H9 (cell line): Measurements from ENCODE around the gene ESPL1. TPM values are rescaled to one million over a fixed set of nuclear protein-coding genes. Genes with fewer than 3 reads are reported as not detected.

Experiments used
- DNase-seq: peaks from one replicate; pipeline ENCODE4 v3.0.0-alpha.2; 2017
- H2AFZ ChIP-seq: one replicate; pipeline ENCODE4 v1.6.1; 2013; ENCODE audit warnings: mild to moderate bottlenecking, low read length, control low read depth, moderate library complexity
- H2AK5ac ChIP-seq: 2 replicates; pipeline ENCODE4 v1.6.1; 2013; ENCODE audit warnings: low read length, control low read depth, mixed read lengths; ENCODE audit not compliant: insufficient read length
- H2BK120ac ChIP-seq: one replicate; pipeline ENCODE4 v1.6.1; 2013; ENCODE audit warnings: low read depth, mild to moderate bottlenecking, low read length, control low read depth, inconsistent platforms; ENCODE audit not compliant: poor library complexity, severe bottlenecking
- H2BK12ac ChIP-seq: 2 replicates; pipeline ENCODE4 v1.6.1; 2013; ENCODE audit warnings: low read length, control low read depth, mixed read lengths, low read depth; ENCODE audit not compliant: insufficient read length
- H2BK15ac ChIP-seq: 2 replicates; pipeline ENCODE4 v1.6.1; 2013; ENCODE audit warnings: low read depth, low read length, control low read depth
- H2BK20ac ChIP-seq: one replicate; pipeline ENCODE4 v1.6.1; 2013; ENCODE audit warnings: low read depth, mild to moderate bottlenecking, low read length, control low read depth, inconsistent platforms; ENCODE audit not compliant: poor library complexity, severe bottlenecking
- H2BK5ac ChIP-seq: 2 replicates; pipeline ENCODE4 v1.6.1; 2013; ENCODE audit warnings: low read length, control low read depth, mixed read lengths; ENCODE audit not compliant: insufficient read length
- H3K14ac ChIP-seq: 2 replicates; pipeline ENCODE4 v1.6.1; 2013; ENCODE audit warnings: low read length, control low read depth; ENCODE audit not compliant: insufficient read depth
- H3K18ac ChIP-seq: 2 replicates; pipeline ENCODE4 v1.6.1; 2013; ENCODE audit warnings: low read depth, mild to moderate bottlenecking, mixed read lengths, low read length, control low read depth; ENCODE audit not compliant: insufficient read length
- H3K23ac ChIP-seq: 2 replicates; pipeline ENCODE4 v1.6.1; 2013; ENCODE audit warnings: low read length, control low read depth, mixed read lengths, low read depth; ENCODE audit not compliant: insufficient read length
- H3K23me2 ChIP-seq: 2 replicates; pipeline ENCODE4 v1.6.1; 2013; ENCODE audit warnings: low read depth, mild to moderate bottlenecking, mixed read lengths, low read length, control low read depth; ENCODE audit not compliant: insufficient read length, poor library complexity, severe bottlenecking
- H3K27ac ChIP-seq: 2 replicates; pipeline ENCODE4 v1.5.1; 2013; ENCODE audit warnings: low read length, control low read depth, mixed read lengths, low read depth; ENCODE audit not compliant: insufficient read length
- H3K27me3 ChIP-seq: 2 replicates; pipeline ENCODE4 v1.6.1; 2013; ENCODE audit warnings: low read length, control low read depth, inconsistent platforms; ENCODE audit not compliant: insufficient read depth
- H3K4ac ChIP-seq: 2 replicates; pipeline ENCODE4 v1.6.1; 2013; ENCODE audit warnings: low read depth, mild to moderate bottlenecking, control low read depth, inconsistent platforms, low read length, moderate library complexity
- H3K4me1 ChIP-seq: 2 replicates; pipeline ENCODE4 v1.6.1; 2013; ENCODE audit warnings: low read length, control low read depth, inconsistent platforms; ENCODE audit not compliant: insufficient read depth
- H3K4me2 ChIP-seq: 2 replicates; pipeline ENCODE4 v1.6.1; 2013; ENCODE audit warnings: low read length, control low read depth, mixed read lengths; ENCODE audit not compliant: insufficient read length, insufficient read depth
- H3K56ac ChIP-seq: 2 replicates; pipeline ENCODE4 v1.6.1; 2013; ENCODE audit warnings: low read depth, mild to moderate bottlenecking, mixed read lengths, low read length, control low read depth; ENCODE audit not compliant: insufficient read length
- H3K79me1 ChIP-seq: 2 replicates; pipeline ENCODE4 v1.6.1; 2013; ENCODE audit warnings: low read depth, mild to moderate bottlenecking, moderate library complexity, low read length, control low read depth, inconsistent platforms; ENCODE audit not compliant: insufficient read depth, poor library complexity, severe bottlenecking
- H3K79me2 ChIP-seq: 2 replicates; pipeline ENCODE4 v1.6.1; 2013; ENCODE audit warnings: low read length, control low read depth, inconsistent platforms; ENCODE audit not compliant: insufficient read depth
- H3K9ac ChIP-seq: 2 replicates; pipeline ENCODE4 v1.6.1; 2013; ENCODE audit warnings: low read length, control low read depth, mixed read lengths; ENCODE audit not compliant: insufficient read length; ENCODE audit errors: extremely low read depth
- H3K9me3 ChIP-seq: one replicate; pipeline ENCODE4 v1.6.1; 2013; ENCODE audit warnings: low read depth, low read length, inconsistent platforms; ENCODE audit not compliant: control insufficient read depth
- H3T11ph ChIP-seq: one replicate; pipeline ENCODE4 v1.6.1; 2013; ENCODE audit warnings: mild to moderate bottlenecking, low read length, control low read depth, inconsistent platforms
- H4K20me1 ChIP-seq: one replicate; pipeline ENCODE4 v1.6.1; 2013; ENCODE audit not compliant: control insufficient read depth, insufficient read length, insufficient read depth
- H4K5ac ChIP-seq: 2 replicates; pipeline ENCODE4 v1.6.1; 2013; ENCODE audit warnings: low read depth, mild to moderate bottlenecking, mixed read lengths, low read length, control low read depth; ENCODE audit not compliant: insufficient read length
- H4K8ac ChIP-seq: replicated peaks from 2 replicates; pipeline ENCODE4 v1.6.1; 2013; ENCODE audit warnings: low read length, control low read depth, mixed read lengths, low read depth; ENCODE audit not compliant: insufficient read length
- H4K91ac ChIP-seq: 2 replicates; pipeline ENCODE4 v1.6.1; 2013; ENCODE audit warnings: low read depth, mild to moderate bottlenecking, moderate library complexity, mixed read lengths, low read length, control low read depth; ENCODE audit not compliant: insufficient read length
- H3K27ac Mint-ChIP-seq, 3 experiments: 2 replicates in 2 of 3; 3 replicates in 1 of 3; pipeline ENCODE4 v1.8.0; 2020 to 2021; ENCODE audit warnings: mixed read lengths in 3 of 3, mild to moderate bottlenecking in 1 of 3, moderate library complexity in 1 of 3
- H3K27me3 Mint-ChIP-seq: 2 replicates; pipeline ENCODE4 v1.8.0; 2021; ENCODE audit warnings: low read depth, mild to moderate bottlenecking, moderate library complexity, mixed read lengths
- H3K36me3 Mint-ChIP-seq, 3 experiments: 2 replicates in 2 of 3; 3 replicates in 1 of 3; pipeline ENCODE4 v1.8.0; 2020 to 2021; ENCODE audit warnings: low read depth in 3 of 3, mixed read lengths in 3 of 3; ENCODE audit not compliant: insufficient read depth in 1 of 3
- H3K4me1 Mint-ChIP-seq, 2 experiments: 2 replicates each; pipeline ENCODE4 v1.8.0; 2020; ENCODE audit warnings: mixed read lengths in 2 of 2
- H3K4me3 Mint-ChIP-seq, 2 experiments: 2 replicates in 1 of 2; 3 replicates in 1 of 2; pipeline ENCODE4 v1.8.0; 2020 to 2021; ENCODE audit warnings: mild to moderate bottlenecking in 2 of 2, mixed read lengths in 2 of 2, moderate library complexity in 1 of 2
- H3K9me3 Mint-ChIP-seq, 2 experiments: 2 replicates in 1 of 2; 3 replicates in 1 of 2; pipeline ENCODE4 v1.8.0; 2020; ENCODE audit warnings: mild to moderate bottlenecking in 2 of 2, mixed read lengths in 2 of 2, moderate library complexity in 1 of 2
- WGBS: extraction: QIAGEN DNeasy Blood & Tissue Kit; methylation state at CpG from one replicate; pipeline ENCODE4 v1.1.7; 2013; ENCODE audit warnings: missing lambda C conversion rate, low lambda C conversion rate, mixed read lengths; ENCODE audit not compliant: insufficient read length; ENCODE audit errors: extremely low coverage; 5-methylcytosine and 5-hydroxymethylcytosine counted together
- total RNA-seq: library from RNA; stranded (reverse); gene quantifications from 2 replicates; pipeline ENCODE4 v1.2.1, GENCODE V29; 2021
- TF ChIP-seq, protein P1 (sequence below): fragments of 200-600 bp; sonication (generic); conservative IDR thresholded peaks from 3 replicates; pipeline ENCODE4 v1.8.0; 2021; ENCODE audit warnings: antibody characterized with exemption, mild to moderate bottlenecking

The ESPL1 gene
- total RNA-seq, 1 experiment from 2014 or later, result 43.2 TPM

DNA sequence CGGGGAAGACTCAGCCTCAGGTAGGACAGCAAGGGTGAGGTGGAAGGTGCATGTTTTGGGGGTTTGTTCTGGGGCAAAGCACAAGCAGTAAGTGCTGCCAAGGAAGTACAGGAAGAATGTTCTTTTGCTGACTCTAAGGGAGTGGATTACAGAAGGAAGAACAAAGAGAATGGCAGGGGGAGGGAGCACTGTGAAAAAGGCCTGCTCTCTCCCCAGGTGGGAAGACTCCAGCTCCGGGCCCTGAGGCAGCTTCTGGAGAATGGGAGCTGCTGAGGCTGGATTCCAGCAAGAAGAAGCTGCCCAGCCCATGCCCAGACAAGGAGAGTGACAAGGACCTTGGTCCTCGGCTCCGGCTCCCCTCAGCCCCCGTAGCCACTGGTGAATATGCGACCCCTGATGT, 20.2 kb downstream of the ESPL1 start:
- Histone ChIP-seq H2AFZ (no peak overlapping the region), H3K79me1 (no peaks in the 10 kb centered on the region), H3K14ac (no peak overlapping the region), H4K8ac (no peak overlapping the region), H4K91ac (no peak overlapping the region), H3K9ac (no peak overlapping the region), H2AK5ac (no peak overlapping the region), H2BK12ac (no peak overlapping the region), H3K4me1 (no peaks in the 10 kb centered on the region), H2BK5ac (no peak overlapping the region), H3K4me2 (no peak overlapping the region), H2BK15ac (no peak overlapping the region), H4K20me1 (no peaks in the 10 kb centered on the region), H2BK120ac (no peak overlapping the region), H2BK20ac (no peak overlapping the region), H3K23me2 (no peaks in the 10 kb centered on the region), H3K9me3 (no peaks in the 10 kb centered on the region), H4K5ac (no peak overlapping the region), H3K23ac (no peak overlapping the region), H3K79me2 (no peaks in the 10 kb centered on the region), H3K4ac (no peak overlapping the region), H3K18ac (no peak overlapping the region), H3K56ac (no peak overlapping the region), H3T11ph (no peak overlapping the region), H3K27ac (no peak overlapping the region), H3K27me3 (no peaks in the 10 kb centered on the region)
- H3K27ac Mint-ChIP-seq, result no peak overlapping the region
- H3K27me3 Mint-ChIP-seq, result no peaks in the 10 kb centered on the region; the same call in 1 of the 2 replicates
- no peak overlapping the region for H3K4me3 Mint-ChIP-seq
- H3K9me3 Mint-ChIP-seq, result no peaks in the 10 kb centered on the region
- TF ChIP-seq, protein P1, sequence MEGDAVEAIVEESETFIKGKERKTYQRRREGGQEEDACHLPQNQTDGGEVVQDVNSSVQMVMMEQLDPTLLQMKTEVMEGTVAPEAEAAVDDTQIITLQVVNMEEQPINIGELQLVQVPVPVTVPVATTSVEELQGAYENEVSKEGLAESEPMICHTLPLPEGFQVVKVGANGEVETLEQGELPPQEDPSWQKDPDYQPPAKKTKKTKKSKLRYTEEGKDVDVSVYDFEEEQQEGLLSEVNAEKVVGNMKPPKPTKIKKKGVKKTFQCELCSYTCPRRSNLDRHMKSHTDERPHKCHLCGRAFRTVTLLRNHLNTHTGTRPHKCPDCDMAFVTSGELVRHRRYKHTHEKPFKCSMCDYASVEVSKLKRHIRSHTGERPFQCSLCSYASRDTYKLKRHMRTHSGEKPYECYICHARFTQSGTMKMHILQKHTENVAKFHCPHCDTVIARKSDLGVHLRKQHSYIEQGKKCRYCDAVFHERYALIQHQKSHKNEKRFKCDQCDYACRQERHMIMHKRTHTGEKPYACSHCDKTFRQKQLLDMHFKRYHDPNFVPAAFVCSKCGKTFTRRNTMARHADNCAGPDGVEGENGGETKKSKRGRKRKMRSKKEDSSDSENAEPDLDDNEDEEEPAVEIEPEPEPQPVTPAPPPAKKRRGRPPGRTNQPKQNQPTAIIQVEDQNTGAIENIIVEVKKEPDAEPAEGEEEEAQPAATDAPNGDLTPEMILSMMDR, result no peak
- H3K36me3 Mint-ChIP-seq, result peaks cover 47 to 77% (median 73%) of the 10 kb centered on the region in 3 experiments
- DNase-seq, result no peak
- H3K4me1 Mint-ChIP-seq, result no peaks in the 10 kb centered on the region
- no CpG with 5 or more reads among the region's 6 CpGs for WGBS
